SK-N-DZ (cell line): ENCODE data around the gene ARRDC3.
"Not testable (repeated sequence)": the region's sequence is repeated elsewhere in the genome, so short reads cannot be mapped to it uniquely, and the experiment has no call there.

Experiments used
- DNase-seq: peaks from one replicate; pipeline ENCODE4 v3.0.0-alpha.2; 2015; ENCODE audit warnings: low spot score

Gene ARRDC3

DNA sequence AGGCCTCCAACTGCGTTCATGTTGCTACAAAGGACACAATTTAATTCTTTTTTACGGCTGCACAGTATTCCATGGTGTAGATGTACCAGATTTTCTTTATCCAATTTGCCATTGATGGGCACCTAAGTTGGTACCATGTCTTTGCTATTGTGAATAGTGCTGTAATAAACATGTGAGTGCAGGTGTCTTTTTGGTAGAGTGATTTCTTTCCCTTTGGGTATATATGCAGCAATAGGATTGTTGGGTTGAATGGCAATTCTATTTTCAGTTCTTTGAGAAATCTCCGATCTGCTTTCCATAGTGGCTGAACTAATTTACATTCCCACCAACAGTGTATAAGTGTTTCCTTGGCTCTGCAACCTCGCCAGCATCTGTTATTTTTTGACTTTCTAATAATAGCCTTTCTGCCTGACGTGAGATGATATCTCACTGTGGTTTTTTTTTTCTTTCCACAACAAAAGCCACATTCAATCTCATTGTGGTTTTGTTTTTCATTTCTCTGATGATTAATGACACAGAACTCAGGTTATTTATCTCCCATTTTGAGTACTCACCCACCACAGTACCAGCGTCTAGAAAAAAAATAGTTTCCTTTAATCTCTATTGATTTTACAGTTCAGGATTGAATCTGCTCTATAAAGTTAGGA is 21.9 kb downstream of the ARRDC3 start:
- no peak for DNase-seq

DNA sequence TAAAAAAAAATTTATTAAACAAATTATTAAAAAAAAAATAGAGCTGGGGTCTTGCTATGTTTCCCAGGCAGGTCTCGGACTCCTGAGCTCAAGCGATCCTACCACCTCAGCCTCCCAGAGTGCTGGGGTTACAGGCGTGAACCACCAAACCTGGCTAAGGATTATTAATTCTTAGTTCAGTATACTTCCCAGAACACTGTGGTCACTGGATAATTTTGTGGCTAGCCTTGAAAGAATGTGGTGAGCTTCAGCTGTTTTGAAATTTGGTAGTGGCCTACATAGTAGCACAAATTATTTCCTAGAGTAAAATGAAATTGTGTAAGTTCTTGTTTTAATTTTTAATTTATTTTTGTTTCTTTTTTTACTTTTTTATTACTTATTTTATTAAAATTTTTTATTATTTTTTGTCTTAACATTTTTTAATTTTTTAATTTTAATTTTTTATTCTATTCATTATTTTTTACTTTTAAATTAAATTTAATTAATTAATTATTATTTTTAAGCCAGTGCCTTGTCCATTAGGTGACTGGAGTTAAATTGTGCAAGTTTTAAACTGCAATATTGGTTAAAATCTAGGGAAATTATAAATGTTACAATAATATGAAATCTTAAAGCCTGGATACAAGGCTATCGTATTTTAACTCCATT is 23.0 kb downstream of the ARRDC3 start:
- DNase-seq, result no peak

DNA sequence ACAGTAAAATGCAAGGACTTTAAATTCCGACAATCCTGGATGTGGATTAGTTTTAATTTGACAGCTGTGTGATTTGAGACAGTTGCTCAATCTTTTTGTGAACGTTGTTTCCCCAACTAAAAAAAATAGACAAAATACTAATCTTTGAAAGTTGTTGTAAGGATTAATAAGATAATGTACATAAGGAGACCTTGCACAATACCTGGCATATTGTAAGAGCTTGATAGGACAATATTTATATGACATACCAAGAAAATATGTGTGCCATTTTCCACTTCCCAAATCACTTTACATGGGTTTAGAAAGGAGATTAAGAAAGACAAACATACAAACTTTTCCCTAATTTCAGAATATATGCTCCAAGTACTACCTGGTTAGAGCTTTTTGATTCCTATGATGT is 25.3 kb downstream of the ARRDC3 start:
- DNase-seq, result no peak

DNA sequence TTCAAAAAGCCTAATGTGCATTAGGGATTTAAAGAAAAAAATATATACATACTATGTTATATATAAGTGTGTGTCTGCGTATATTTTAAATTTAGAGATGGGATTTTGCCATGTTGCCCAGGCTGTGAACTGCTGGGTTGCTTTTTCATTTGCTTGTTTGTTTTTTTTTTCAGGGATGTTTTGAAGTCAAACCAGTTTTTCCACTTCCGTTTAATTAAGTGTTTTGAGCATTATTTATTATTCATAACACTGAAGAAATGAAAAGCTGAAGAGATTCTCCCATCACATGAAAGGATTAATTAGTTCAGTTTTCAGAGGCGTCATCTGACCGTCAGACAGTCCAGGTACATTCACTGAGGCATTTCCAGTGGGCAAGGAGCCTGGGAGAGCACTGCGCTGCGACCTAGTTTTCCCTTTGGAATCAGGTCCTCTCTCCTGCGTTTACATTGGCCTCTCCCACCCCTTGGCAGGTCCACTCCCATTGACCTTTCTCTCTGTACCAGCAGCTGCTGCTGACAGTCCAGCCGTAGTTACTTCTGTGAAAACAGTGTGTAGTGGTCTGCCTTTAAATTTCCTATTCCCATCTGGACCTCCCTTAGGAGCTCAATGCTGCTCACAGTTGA is 26.0 kb downstream of the ARRDC3 start:
- DNase-seq, result peak; percentile 34

DNA sequence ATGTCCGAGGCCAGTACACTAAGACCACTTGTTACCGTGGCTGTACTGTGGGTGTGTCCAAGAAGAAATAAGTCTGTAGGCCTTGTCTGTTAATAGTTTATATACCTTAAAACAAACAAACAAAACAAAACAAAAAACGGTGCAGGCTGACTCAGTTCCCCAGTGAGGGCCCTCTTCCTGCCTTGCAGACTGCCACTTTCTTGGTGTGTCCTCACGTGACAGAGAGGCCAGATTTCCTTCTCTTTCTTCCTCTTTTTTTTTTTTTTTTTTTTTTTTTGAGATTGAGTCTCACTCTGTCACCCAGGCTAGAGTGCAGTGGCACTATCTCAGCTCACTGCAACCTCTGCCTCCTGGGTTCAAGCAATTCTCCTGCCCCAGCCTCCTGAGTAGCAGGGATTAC is 28.2 kb downstream of the ARRDC3 start:
- DNase-seq, result not testable (repeated sequence)

DNA sequence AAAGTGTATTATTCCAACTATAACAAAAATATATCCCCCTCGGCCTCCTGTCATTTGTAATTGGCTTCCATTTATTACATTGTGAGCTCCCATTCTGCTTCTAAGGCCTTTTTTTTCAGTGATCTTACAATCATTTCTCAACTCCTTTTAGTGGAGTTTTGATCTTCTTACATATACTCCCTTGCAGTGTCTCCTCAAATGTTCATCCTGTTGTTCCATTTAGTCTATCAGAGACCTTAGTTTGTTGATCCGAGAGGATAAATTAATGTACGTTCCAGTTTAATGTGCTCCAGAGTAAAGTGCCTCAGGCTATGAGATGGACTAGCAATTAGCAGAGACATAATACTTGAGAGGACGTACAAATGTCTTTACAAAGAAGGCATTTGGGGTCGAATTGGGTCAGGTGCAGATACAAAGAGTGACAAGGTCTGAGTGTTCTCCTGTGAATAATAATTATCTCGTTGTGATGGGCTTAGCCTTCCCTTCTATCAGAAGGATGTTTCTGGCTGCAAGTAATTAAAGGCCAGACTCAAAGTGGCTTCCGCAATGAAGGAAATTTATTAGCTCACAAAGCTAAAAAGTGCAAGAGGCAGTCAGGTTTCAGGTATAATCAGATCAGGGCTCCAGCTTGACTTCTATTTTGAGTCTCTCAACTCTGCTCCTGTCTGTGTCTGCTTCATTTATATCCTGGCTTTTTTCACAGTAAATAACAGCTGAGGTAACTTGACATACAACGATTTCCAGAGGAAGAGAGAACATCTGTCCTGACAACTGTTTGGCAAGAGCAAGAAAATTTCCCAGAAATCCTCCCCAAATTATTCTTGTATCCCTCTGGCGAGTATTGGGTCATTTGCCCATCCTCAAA is 30.1 kb downstream of the ARRDC3 start:
- peak; percentile 94 for DNase-seq

DNA sequence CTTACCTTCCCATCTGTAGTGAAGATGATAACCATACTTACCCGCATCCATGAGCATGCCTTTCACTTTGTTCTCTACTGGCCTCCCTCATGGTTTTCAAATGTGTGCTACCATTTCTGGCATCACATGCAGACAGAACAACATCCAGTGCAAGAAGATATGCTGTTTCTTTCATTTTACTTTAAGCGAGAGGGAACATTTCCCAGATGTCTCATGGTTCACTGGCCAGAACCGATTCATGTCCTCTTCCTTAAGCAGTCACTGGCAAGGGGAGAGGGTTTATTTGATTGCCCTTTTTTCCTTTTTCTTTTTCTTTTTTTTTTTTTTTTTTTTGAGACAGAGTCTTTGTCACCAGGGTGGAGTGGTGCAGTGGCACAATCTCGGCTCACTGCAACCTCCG is 37.7 kb downstream of the ARRDC3 start:
- DNase-seq, result no peak

DNA sequence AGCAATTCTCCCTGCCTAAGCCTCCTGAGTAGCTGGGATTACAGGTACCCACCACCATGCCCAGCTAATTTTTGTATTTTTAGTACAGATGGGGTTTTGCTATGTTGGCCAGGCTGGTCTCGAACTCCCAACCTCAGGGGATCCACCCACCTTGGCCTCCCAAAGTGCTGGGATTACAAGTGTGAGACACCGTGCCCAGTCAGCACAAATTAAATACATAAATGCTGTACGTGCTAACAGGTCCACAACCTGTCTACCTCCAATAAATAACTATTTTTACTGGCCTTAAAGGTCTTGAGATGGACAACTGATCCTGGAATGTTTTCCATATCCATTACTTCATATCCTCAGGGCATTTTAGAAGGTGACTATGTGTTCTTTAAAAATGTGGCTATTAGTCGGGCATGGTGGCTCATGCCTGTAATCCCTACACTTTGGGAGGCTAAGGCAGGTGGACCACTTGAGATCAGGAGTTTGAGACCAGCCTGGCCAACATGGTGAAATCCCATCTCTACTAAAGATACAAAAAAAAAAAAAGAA is 38.4 kb downstream of the ARRDC3 start:
- not testable (repeated sequence) for DNase-seq

DNA sequence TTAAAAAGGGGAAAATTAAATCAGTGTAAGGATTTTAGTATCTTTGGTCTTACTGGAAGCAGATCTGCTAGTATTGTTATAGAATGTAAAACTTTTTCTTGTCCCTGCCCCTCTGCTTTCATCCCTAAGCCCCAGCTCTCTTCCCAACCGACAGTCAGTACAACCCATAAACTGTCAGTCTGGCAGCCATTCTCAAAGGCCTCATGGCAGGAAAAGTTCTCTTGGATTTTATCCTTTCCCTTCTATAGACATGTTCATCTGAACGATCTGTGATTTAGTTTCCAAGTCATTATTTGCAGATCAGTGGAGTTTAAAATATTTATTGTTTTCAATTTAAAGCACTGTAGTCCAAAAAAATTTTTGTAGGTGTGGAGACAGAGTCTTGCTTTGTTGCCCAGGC is 39.2 kb downstream of the ARRDC3 start:
- no peak for DNase-seq

DNA sequence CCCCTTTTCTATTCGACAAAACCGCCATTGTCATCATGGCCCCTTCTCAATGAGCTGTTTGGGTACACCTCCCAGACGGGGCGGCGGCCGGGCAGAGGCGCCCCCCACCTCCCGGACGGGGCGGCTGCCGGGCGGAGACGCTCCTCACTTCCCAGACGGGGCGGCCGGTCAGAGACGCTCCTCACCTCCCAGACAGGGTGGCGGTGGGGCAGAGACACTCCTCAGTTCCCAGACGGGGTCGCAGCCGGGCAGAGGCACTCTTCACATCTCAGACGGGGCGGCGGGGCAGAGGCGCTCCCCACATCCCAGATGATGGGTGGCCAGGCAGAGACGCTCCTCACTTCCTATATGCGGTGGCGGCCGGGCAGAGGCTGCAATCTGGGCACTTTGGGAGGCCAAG is 40.2 kb downstream of the ARRDC3 start:
- DNase-seq, result not testable (repeated sequence)

DNA sequence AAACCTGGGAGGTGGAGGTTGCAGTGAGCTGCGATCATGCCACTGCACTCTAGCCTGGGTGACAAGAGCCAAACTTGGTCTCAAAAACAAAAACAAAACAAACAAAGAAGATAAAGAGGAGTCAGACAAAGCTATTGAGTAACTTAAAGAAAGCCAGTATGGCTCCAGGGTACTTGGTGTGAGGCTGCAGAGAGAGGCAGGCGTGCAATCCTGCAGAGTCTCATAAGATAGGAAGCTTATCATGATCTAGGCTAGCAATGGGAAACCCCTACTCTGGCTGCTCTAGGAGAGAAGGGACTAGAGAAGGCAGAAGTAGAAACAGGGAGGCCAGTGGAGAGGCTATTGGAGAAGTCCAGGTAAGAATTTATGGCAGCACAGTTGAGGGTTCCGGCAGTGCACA is 42.0 kb downstream of the ARRDC3 start:
- no peak for DNase-seq

DNA sequence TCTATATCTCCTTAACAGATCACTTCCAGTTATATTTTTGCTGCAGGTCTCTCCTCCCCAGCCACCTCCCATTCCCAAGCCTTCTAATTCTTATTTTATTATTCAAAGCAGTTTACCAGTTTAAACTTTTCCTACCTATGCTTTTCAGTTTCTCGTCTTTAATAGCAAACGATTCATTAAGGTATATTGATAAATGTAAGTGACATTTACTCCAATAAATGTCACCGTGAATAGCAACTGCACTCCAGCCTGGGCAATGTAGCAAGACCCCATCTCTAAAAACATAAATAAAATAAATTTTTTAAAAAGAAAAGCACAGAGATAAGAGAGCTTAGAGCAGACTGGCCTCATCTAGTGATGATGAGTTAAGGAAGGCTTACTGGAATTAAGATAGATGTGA is 42.6 kb downstream of the ARRDC3 start:
- DNase-seq, result no peak

DNA sequence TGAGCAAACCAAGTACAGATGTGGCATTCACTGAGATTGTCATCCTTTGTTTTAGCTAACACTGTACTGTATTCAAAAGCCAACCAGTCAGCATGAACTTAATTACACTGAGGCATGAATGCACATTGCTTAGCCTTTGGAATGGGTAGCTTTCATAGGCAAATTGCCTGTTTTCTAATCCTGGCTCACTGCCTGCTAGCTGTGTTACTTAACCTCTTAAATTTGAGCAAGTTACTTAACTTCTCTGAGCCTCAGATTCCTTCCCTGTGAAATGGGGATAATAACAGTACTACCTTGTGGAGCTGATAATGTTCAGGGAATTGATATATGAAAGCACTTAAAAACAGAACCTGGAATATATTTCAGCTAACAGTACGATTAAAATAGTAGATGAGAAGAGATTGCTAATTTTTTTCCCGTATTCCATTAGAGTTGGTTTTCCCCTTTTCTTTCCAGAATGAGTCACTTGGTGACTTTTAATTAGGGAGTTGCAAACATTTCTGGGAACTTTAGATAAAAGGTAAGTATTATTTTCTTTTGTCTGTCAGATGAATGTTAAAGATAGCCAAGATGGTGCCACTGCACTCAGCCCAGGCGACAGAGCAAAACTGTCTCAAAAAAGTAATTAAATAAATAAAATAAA is 43.9 kb downstream of the ARRDC3 start:
- no peak for DNase-seq

DNA sequence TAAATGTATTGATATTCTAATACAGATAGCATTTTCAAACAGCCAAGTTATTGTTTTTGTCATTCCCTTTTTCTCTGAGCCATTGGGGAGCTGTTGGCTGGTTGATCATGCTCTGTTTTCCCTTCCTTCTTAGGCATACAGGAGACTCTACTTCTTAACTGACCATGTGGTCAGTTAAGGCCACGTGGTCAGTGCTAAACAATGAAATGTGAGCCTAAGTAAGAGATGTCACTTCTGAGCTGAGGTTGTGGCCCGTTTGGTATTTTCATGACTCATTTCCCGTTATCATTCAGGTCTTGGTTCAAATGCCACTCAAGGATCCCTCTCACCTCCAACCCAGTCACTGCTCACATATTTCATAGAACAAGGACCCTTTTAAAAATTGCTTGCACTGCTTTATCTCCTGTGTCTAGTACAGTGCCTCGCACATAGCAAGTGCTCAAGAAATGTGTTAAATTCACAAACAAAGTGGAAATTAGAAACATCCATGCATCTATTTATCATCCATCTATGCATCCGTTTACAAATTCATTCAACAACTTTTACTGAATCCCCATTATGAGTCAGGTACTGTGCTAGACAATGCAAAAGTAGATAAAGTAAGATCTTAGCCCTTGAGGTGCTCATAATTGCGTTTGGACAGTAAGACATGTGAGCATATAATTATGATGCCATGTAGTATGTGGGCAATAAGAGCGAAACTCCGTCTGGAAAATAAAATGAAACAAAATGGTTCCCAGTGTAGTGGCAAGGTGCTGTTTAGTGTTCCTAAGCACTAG is 50.7 kb downstream of the ARRDC3 start:
- DNase-seq, result no peak

DNA sequence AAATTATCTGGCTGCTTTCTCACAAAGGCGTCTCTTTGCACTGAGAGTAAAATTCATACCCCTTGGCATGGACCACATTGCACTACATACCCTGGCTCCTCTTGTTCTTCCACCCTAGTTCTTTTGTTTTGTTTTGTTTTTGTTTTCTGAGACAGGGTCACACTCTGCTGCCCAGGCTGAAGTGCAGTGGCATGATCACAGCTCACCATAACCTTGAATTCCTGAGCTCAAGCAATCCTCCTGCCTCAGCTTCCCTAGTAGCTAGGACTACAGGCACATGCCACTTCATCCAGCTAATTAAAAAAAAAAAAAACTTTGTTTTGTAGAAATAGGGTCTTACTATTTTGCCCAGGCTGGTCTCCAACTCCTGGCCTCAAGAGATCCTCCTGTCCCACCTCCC is 51.4 kb downstream of the ARRDC3 start:
- no peak for DNase-seq

DNA sequence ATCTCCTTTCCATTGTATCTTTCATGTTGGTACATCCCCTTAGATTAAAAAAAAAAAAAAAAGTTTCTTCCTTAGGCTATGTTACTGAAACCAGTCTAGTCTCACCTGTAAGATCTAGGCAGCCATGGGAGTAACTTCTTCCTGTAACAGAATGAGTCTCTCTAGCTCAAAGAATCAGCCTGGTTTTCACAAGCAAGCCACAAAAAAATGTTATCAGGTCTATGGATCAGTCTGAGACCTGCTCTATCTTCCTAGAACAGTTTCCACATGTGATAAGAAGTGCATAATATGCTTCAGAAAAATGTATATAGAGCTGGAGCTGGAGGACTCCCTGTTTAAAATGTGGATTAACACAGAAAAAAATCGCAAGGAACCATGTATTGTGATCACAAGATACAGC is 53.8 kb downstream of the ARRDC3 start:
- no peak for DNase-seq

DNA sequence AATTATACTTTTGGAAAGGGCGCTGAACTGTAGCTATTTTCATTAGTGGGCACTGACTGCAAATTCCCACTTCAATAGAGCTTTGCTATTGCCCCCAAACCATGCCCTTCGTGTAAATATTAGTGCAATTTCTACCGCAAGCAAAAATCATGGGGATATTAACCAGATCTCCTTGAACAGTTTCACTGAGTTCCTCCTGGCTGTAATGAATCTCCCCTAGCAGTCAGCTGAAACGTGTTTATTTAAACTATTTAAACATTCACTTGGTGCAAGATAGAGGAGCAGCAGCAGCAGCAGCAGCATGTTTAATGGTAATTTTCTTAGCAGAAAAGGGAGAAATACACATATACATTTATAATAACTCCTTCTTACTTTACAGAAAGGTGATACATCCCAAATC is 54.4 kb downstream of the ARRDC3 start:
- no peak for DNase-seq

DNA sequence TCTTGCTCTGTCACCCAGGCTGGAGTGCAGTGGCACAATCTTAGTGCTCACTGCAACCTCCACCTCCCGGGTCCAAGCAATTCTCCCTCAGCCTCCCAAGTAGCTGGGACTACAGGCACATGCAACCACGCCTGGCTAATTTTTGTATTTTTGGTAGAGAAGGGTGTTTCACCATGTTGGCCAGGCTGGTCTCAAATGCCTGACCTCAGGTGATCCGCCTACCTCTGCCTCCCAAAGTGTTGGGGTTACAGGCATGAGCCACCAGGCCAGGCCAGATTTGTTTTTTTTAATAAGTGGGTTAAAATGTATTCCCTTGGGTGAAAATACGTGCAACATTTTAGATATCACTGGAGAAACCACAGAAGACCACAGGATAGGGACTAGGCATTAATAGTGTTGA is 60.1 kb downstream of the ARRDC3 start:
- DNase-seq, result not testable (repeated sequence)

DNA sequence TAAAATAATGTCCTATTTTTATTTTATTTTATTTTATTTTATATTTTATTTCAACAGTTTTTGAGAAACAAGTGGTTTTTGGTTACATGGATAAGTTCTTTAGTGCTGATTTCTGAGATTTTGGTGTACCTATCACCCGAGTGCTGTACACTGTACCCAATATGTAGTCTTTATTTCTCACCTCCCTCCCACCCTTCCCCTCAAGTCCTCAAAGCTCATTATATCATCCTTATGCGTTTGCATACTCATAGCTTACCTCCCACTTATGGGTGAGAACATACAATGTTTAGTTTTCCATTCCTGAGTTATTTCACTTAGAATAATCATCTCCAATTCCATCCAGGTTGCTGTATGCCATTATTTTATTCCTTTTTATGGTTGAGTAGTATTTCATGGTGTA is 63.5 kb downstream of the ARRDC3 start:
- no peak for DNase-seq

DNA sequence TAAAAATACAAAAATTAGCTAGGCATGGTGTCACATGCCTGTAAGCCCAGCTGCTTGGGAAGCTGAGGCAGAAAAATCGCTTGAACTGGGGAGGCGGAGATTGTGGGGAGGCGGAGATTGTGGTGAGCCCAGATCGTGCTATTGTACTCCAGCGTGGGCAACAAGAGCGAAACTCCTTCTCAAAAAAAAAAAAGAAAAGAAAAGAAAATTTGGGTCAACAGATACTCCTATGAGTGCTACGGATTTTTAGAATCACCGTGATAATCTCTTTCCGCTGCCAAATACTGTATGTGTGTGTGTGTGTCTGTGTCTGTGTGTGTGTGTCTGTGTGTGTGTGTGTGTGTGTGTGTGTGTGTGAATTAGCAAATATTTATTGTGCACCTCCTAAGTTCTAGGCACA is 64.4 kb downstream of the ARRDC3 start:
- no peak for DNase-seq
